Endodermal cell (in vitro differentiated cells): Measurements from ENCODE around the gene ITGAD. TPM values are rescaled to one million over a fixed set of nuclear protein-coding genes. Genes with fewer than 3 reads are reported as not detected.
A peak's percentile ranks its signal among the peaks of the same experiment; 100 is the strongest.

ENCODE experiments used
- DNase-seq: peaks from one replicate; pipeline ENCODE4 v3.0.0-alpha.2; 2017
- H3K27ac ChIP-seq: 2 replicates; pipeline ENCODE4 v1.5.1; 2013; ENCODE audit warnings: mild to moderate bottlenecking, low read depth, low read length, moderate library complexity
- H3K27me3 ChIP-seq: 2 replicates; pipeline ENCODE4 v1.6.1; 2013; ENCODE audit warnings: mild to moderate bottlenecking, low read length, moderate library complexity; ENCODE audit not compliant: insufficient read depth, control insufficient read depth, poor library complexity, severe bottlenecking
- H3K36me3 ChIP-seq: 2 replicates; pipeline ENCODE4 v1.7.0; 2013; ENCODE audit warnings: mild to moderate bottlenecking, low read length, moderate library complexity; ENCODE audit not compliant: control insufficient read depth, insufficient read depth
- H3K4me1 ChIP-seq: one replicate; pipeline ENCODE4 v1.7.0; 2013; ENCODE audit warnings: low read length; ENCODE audit not compliant: control insufficient read depth, insufficient read depth
- H3K4me3 ChIP-seq: 2 replicates; pipeline ENCODE4 v1.5.1; 2013; ENCODE audit warnings: mild to moderate bottlenecking, low read length, moderate library complexity
- H3K9ac ChIP-seq: 2 replicates; pipeline ENCODE4 v1.6.1; 2013; ENCODE audit warnings: mild to moderate bottlenecking, low read length, moderate library complexity; ENCODE audit not compliant: poor library complexity, severe bottlenecking; ENCODE audit errors: extremely low read depth
- H3K9me3 ChIP-seq: 2 replicates; pipeline ENCODE4 v1.6.1; 2013; ENCODE audit warnings: mild to moderate bottlenecking, low read length, moderate library complexity; ENCODE audit not compliant: control insufficient read depth
- H3K27ac Mint-ChIP-seq: 2 replicates; pipeline ENCODE4 v1.8.0; 2020; ENCODE audit warnings: mixed read lengths
- H3K27me3 Mint-ChIP-seq: 2 replicates; pipeline ENCODE4 v1.8.0; 2021; ENCODE audit warnings: mild to moderate bottlenecking, mixed read lengths; ENCODE audit not compliant: insufficient read depth
- H3K36me3 Mint-ChIP-seq: 2 replicates; pipeline ENCODE4 v1.8.0; 2020; ENCODE audit warnings: low read depth, mixed read lengths
- H3K4me1 Mint-ChIP-seq: 2 replicates; pipeline ENCODE4 v1.8.0; 2020; ENCODE audit warnings: mixed read lengths
- H3K4me3 Mint-ChIP-seq: 2 replicates; pipeline ENCODE4 v1.8.0; 2020; ENCODE audit warnings: mild to moderate bottlenecking, moderate library complexity, mixed read lengths
- H3K9me3 Mint-ChIP-seq: 2 replicates; pipeline ENCODE4 v1.8.0; 2020; ENCODE audit warnings: mild to moderate bottlenecking, mixed read lengths
- CTCF ChIP-seq: fragments of 200-600 bp; sonication (generic); conservative IDR thresholded peaks from 2 replicates; pipeline ENCODE4 v1.5.0; 2021; ENCODE audit warnings: antibody characterized with exemption, mild to moderate bottlenecking
- WGBS, 2 experiments: methylation state at CpG; one replicate each; pipeline versions ENCODE4 v1.1.5 to v1.1.7; 2013; ENCODE audit warnings: missing lambda C conversion rate in 2 of 2, mixed read lengths in 1 of 2; ENCODE audit not compliant: insufficient coverage in 1 of 2, insufficient read length in 1 of 2; 5-methylcytosine and 5-hydroxymethylcytosine counted together
- total RNA-seq, 2 donors: library from RNA; stranded (reverse); fragmentation: NEBNext Ultra II Directional in 1 of 2; extraction: Animal tissue kit (Norgen Biotek cat#: 25700) in 1 of 2; gene quantifications; 2 replicates in 1 of 2; 3 replicates in 1 of 2; pipeline ENCODE4 v1.2.1, GENCODE V29; 2021

Gene ITGAD
- total RNA-seq, 2 donors from 2014 or later, result not detected

- Histone ChIP-seq H3K9ac (no peak overlapping the region), H3K27me3 (no peaks in the 10 kb centered on the region), H3K27ac (no peak overlapping the region), H3K4me3 (no peak overlapping the region), H3K9me3 (no peaks in the 10 kb centered on the region), H3K36me3 (peaks cover 10% of the 10 kb centered on the region), H3K4me1 (peaks cover 11% of the 10 kb centered on the region)
- Mint-ChIP-seq H3K27ac (no peak overlapping the region), H3K4me1 (peaks cover 24% of the 10 kb centered on the region), H3K27me3 (no peaks in the 10 kb centered on the region), H3K4me3 (no peak overlapping the region), H3K9me3 (no peaks in the 10 kb centered on the region), H3K36me3 (peaks cover 3% of the 10 kb centered on the region)
- DNase-seq, result no peak
- 93 to 100% methylated on average over 4 to 5 of the region's 5 CpGs for WGBS, 2 experiments
- TF ChIP-seq CTCF, result no peak
Observed at GRCh38 chr16:31451201-31451600, 58.1 kb downstream of the ITGAD start.

DNA sequence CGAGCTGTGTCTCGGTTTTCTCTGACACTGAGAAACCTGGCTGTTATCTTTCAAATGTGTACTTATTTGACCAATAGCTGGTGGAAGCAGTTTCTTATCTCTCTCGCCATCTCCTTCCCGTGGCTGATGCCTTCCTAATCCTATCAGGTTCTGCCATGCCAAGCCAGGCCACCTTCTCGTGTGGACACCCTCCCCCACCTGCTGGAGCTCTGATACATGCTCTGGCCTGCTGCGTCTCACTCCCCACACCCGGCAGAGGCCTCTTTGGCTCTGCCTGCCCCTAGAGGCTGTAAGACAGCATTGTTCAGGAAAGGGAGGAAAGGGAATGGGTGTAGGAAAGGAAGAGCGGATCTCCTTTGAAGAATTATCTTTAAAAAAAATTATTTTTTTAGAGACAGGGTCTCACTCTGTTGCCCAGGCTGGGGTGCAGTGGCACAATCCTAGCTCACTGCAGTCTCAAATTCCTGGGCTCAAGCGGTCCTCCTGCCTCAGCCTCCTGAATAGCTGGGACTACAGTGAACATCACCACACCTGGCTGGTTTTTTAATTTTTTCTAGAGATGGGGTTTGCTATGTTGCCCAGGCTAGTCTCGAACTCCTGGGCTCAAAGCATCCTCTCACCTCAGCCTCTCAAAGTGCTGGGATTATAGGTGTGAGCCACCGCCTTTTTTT lies 58.7 kb downstream of the ITGAD start:
- Histone ChIP-seq H3K9me3 (no peaks in the 10 kb centered on the region), H3K27me3 (no peaks in the 10 kb centered on the region), H3K27ac (no peak overlapping the region), H3K4me3 (no peak overlapping the region), H3K9ac (no peak overlapping the region), H3K36me3 (peaks cover 13% of the 10 kb centered on the region), H3K4me1 (peaks cover 11% of the 10 kb centered on the region)
- peak; percentile 88 for DNase-seq
- H3K4me1 Mint-ChIP-seq, result peaks cover 24% of the 10 kb centered on the region
- 51 to 76% methylated on average over 3 to 11 of the region's 11 CpGs for WGBS, 2 experiments
- H3K9me3 Mint-ChIP-seq, result no peaks in the 10 kb centered on the region
- peaks cover 3% of the 10 kb centered on the region for H3K36me3 Mint-ChIP-seq
- TF ChIP-seq CTCF, result peak; percentile 79
- H3K27ac Mint-ChIP-seq, result no peak overlapping the region
- H3K4me3 Mint-ChIP-seq, result no peak overlapping the region
- no peaks in the 10 kb centered on the region for H3K27me3 Mint-ChIP-seq

DNA sequence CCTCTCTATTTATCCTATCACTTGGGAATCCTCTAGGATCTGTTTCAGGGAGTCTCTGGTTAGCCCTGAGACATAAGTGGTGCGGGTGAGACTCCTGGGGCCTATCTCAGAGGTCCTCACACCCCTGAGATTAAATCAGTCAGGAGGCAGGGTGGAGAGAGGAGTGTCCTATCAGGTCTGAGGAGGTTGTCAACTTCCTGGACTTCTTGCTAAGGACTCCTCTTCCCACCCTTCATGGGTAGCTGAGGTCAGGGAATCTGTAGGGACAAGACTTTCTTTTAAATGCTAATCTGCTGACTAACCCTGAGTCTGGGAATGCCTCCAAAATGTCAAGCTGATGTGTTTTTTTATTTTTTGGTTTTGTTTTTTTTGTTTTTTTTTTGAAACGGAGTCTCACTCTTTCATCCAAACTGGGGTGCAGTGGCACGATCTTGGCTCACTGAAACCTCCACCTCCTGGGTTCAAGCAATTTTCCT lies 59.5 kb downstream of the ITGAD start:
- H3K4me1 Mint-ChIP-seq, result peaks cover 24% of the 10 kb centered on the region
- Histone ChIP-seq H3K4me1 (peaks cover 11% of the 10 kb centered on the region), H3K4me3 (no peak overlapping the region), H3K27ac (no peak overlapping the region), H3K9ac (no peak overlapping the region), H3K27me3 (no peaks in the 10 kb centered on the region), H3K36me3 (peaks cover 19% of the 10 kb centered on the region), H3K9me3 (no peaks in the 10 kb centered on the region)
- peaks cover 3% of the 10 kb centered on the region for H3K36me3 Mint-ChIP-seq
- H3K27ac Mint-ChIP-seq, result peak overlapping the region; percentile 48
- H3K27me3 Mint-ChIP-seq, result no peaks in the 10 kb centered on the region
- 73% methylated on average over 3 of the region's 3 CpGs; no CpG with 5 or more reads in 1 of the 2 experiments for WGBS, 2 experiments
- peak; percentile 64 for DNase-seq
- TF ChIP-seq CTCF, result no peak
- no peaks in the 10 kb centered on the region for H3K9me3 Mint-ChIP-seq
- no peak overlapping the region for H3K4me3 Mint-ChIP-seq
